CD4-positive, alpha-beta T cell treated with Interleukin-6 for 4 hours (primary cell): Measurements from ENCODE around the gene NMUR2.

ENCODE experiments used
- DNase-seq: peaks from one replicate; pipeline ENCODE4 v3.0.0-alpha.2; 2020; ENCODE audit warnings: mixed read lengths

The NMUR2 gene

GRCh38 chr5:152367554-152367953 lies 37.5 kb downstream of the NMUR2 start:
- no peak for DNase-seq

GRCh38 chr5:152366716-152367115 lies 38.4 kb downstream of the NMUR2 start:
- no peak for DNase-seq

- DNase-seq = no peak
Measured at GRCh38 chr5:152364899-152365298, 40.2 kb downstream of the NMUR2 start.

- no peak for DNase-seq
Measured at GRCh38 chr5:152364172-152364571, 40.9 kb downstream of the NMUR2 start.

- DNase-seq = no peak
Measured at GRCh38 chr5:152358861-152359568, 46.1 kb downstream of the NMUR2 start.

- DNase-seq = no peak
Measured at GRCh38 chr5:152356506-152356905, 48.6 kb downstream of the NMUR2 start.

GRCh38 chr5:152355061-152355460 lies 50.0 kb downstream of the NMUR2 start:
- DNase-seq = no peak

- no peak for DNase-seq
Measured at GRCh38 chr5:152353001-152353400, 52.1 kb downstream of the NMUR2 start.

GRCh38 chr5:152349683-152350526 lies 55.2 kb downstream of the NMUR2 start:
- DNase-seq = peak; percentile 10
